BJ (cell line): Measurements from ENCODE around the gene FNDC3B. TPM values are rescaled to one million over a fixed set of nuclear protein-coding genes. Genes with fewer than 3 reads are reported as not detected.

ENCODE experiments used
- CTCF ChIA-PET: fragments of 350-600 bp; formaldehyde crosslinking; extraction: SDS; loops from one replicate; lab custom pipeline; 2021; ENCODE audit warnings: antibody characterized with exemption, inconsistent platforms; lab: Yijun Ruan, JAX
- POLR2A ChIA-PET: fragments of 300-600 bp; sonication (Branson Sonifier 250); formaldehyde crosslinking; extraction: SDS; loops from one replicate; lab custom pipeline; 2021; ENCODE audit warnings: antibody characterized with exemption; lab: Charles Lee
- DNase-seq: peaks from one replicate; pipeline ENCODE4 v3.0.0-alpha.2; 2011; ENCODE audit warnings: low read depth
- H3K27me3 ChIP-seq: 2 replicates; pipeline ENCODE4 v1.6.0; 2011; ENCODE audit warnings: low read length; ENCODE audit not compliant: control insufficient read depth, insufficient read depth
- H3K36me3 ChIP-seq: 2 replicates; pipeline ENCODE4 v1.5.1; 2011; ENCODE audit warnings: low read length; ENCODE audit not compliant: control insufficient read depth, insufficient read depth
- H3K4me3 ChIP-seq: 2 replicates; pipeline ENCODE4 v1.5.1; 2011; ENCODE audit warnings: low read depth, mild to moderate bottlenecking, control low read depth, low read length
- polyA plus RNA-seq: library from polyadenylated mRNA; depleted of rRNA; stranded (reverse); fragments of >200 nt; gene quantifications from 2 replicates; pipeline ENCODE4 v1.2.3, GENCODE V29; 2011
- TF ChIP-seq, protein P1 (sequence below): IDR thresholded peaks from 2 replicates; pipeline ENCODE4 v1.5.1; 2011; ENCODE audit warnings: low read depth, mild to moderate bottlenecking, control low read depth, inconsistent platforms, low read length, moderate library complexity; ENCODE audit not compliant: insufficient read depth

The FNDC3B gene
- polyA plus RNA-seq, 1 experiment: 28.6 TPM

DNA sequence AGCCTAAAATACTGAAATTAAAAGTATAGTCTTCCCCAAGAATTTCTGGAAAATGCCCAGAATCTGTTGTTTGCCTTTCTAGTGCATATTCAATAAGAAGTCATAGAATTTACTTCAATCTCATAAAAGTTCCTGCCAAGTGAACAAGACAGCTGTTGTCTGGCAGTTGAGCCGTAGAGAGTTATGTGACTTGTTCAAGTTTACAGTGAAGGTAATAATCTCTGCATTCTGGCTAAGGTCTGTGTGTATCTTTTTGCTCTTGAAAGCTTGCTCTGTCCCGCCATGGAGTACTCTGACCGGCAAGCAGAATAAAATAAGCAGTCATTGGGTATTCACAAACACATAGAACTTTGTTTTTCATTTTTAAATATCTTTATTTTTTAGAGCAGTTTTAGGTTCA is 331.0 kb downstream of the FNDC3B start:
- H3K27me3 ChIP-seq: no peaks in the 10 kb centered on the region
- peaks cover 13% of the 10 kb centered on the region for H3K36me3 ChIP-seq
- TF ChIP-seq, protein P1, sequence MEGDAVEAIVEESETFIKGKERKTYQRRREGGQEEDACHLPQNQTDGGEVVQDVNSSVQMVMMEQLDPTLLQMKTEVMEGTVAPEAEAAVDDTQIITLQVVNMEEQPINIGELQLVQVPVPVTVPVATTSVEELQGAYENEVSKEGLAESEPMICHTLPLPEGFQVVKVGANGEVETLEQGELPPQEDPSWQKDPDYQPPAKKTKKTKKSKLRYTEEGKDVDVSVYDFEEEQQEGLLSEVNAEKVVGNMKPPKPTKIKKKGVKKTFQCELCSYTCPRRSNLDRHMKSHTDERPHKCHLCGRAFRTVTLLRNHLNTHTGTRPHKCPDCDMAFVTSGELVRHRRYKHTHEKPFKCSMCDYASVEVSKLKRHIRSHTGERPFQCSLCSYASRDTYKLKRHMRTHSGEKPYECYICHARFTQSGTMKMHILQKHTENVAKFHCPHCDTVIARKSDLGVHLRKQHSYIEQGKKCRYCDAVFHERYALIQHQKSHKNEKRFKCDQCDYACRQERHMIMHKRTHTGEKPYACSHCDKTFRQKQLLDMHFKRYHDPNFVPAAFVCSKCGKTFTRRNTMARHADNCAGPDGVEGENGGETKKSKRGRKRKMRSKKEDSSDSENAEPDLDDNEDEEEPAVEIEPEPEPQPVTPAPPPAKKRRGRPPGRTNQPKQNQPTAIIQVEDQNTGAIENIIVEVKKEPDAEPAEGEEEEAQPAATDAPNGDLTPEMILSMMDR: no peak
- POLR2A ChIA-PET: no interaction called here
- H3K4me3 ChIP-seq: no peak overlapping the region
- CTCF ChIA-PET: no interaction called here
- DNase-seq: no peak

DNA sequence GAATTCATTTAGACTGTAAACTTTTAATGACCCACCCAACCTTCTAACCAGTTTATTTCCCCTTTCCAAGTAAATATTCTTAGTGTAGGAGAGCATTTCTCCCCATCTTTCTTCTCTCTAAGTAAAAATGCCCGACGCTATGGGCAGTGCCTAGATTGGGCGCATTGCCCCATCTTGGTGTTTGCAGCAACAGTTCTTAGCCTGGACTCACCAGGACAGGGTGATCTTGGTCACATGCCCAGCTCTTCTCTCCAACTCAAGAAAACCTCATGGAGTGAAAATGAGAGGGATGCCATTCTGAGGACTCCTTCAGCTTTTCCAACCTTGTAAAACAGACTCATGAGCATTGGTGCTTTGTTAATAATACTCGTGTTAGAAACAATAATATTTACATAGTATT is 332.2 kb downstream of the FNDC3B start:
- POLR2A ChIA-PET: no interaction called here
- Histone ChIP-seq H3K4me3 (no peak overlapping the region), H3K36me3 (peaks cover 15% of the 10 kb centered on the region), H3K27me3 (no peaks in the 10 kb centered on the region)
- DNase-seq: no peak
- TF ChIP-seq, protein P1: no peak
- CTCF ChIA-PET: no interaction called here

DNA sequence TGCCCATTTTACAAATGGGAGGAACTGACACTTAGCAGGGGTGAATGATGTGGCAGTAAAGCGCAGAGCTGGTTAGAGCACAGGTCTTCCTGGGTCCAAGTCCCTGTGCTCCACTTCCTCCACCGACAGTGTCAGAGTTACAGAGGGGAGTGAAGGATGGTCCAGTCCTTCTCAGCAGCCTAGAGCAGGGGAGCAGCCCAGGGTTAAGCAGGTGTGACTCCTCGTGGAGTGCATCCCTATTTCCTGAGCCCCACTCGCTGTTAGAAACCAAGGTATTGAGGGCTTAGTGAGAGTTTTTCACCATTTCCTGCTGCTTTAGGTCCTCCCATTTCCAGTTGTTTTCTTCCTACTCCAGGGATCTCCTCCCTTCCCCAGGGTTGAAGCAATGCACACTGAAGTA is 333.5 kb downstream of the FNDC3B start:
- ChIA-PET CTCF (interaction anchor here (1.4 kb wide), 1 partner anchor 13 kb away, joined by 4 read pairs; no protein-coding TSS in a partner anchor), POLR2A (no interaction called here)
- Histone ChIP-seq H3K4me3 (no peak overlapping the region), H3K27me3 (no peaks in the 10 kb centered on the region), H3K36me3 (peaks cover 15% of the 10 kb centered on the region)
- TF ChIP-seq, protein P1: no peak
- no peak for DNase-seq

DNA sequence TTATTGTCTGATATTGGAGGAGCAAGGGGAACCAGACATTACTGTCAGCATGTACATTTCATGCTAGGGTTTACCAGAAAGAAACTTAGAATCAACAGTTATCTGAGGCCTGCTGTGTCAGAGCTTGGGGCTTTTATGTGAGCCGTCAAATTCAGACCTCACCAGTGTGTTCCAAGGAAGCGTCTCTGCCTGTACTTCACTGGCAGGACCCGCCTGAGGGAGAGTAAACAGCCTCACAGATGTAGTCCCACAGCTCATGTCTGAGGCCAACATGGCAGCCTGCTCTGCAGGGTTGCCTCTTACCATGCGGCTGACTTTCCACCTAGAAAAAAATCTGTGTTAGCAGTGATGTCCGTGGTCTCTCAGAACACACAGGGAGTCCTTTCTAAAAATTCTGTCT is 334.5 kb downstream of the FNDC3B start:
- Histone ChIP-seq H3K27me3 (no peaks in the 10 kb centered on the region), H3K4me3 (no peak overlapping the region), H3K36me3 (peaks cover 21% of the 10 kb centered on the region)
- no peak for DNase-seq
- TF ChIP-seq, protein P1: no peak
- CTCF ChIA-PET: interaction anchor here (1.4 kb wide), 1 partner anchor 12 kb away, joined by 4 read pairs; no protein-coding TSS in a partner anchor
- POLR2A ChIA-PET: no interaction called here

DNA sequence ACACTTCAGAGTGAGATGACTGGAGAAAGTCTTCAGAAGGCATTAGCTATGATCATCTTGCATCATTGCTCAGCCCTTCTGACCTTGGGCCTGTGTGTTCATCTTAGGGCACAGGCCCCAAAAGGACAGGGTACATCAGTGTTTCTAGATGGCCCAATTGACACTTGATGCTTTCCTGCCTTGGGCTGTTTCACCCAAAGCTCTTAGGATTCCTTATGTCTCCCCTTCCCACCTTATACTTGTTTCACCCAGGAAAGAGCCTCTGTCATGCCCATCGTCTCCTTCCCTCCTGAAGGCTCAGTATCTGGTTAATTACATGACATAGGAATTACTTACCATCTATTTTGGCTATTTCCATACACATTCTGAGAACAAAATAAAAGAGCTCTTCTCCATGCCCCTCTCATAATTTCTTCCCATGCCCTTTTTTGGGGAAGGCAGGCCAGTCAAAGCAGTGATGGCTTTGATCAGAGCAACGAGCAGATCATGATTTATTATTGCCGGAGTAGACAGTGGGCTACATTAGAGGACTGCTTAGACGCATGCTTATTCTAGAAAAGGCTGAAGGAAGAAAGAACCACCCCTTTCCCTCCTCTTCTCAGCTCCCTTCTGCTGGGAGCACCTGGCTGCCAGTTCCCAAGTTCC is 335.9 kb downstream of the FNDC3B start:
- TF ChIP-seq, protein P1: no peak
- peaks cover 25% of the 10 kb centered on the region for H3K36me3 ChIP-seq
- POLR2A ChIA-PET: no interaction called here
- no peak overlapping the region for H3K4me3 ChIP-seq
- CTCF ChIA-PET: no interaction called here
- no peak for DNase-seq
- no peaks in the 10 kb centered on the region for H3K27me3 ChIP-seq
